Spleen (tissue), 11 donors: ENCODE results near the gene PXK. TPM values are rescaled to one million over a fixed set of nuclear protein-coding genes. Genes with fewer than 3 reads are reported as not detected.

Experiments used
- DNase-seq: peaks from one replicate; pipeline ENCODE4 v3.0.0-alpha.2; 2020
- H3K27ac ChIP-seq, 8 donors: fragments of 200-600 bp; sonication (generic) in 7 of 8; 1 replicate in 4 of 8; 2 replicates in 4 of 8; pipeline versions ENCODE4 v1.5.0 to v1.8.0; 2016 to 2021; ENCODE audit warnings: inconsistent platforms in 4 of 8, mild to moderate bottlenecking in 4 of 8, moderate library complexity in 1 of 8
- H3K27me3 ChIP-seq, 7 donors: fragments of 200-600 bp; sonication (generic) in 6 of 7; replicated peaks in 1 of 7; 1 replicate in 4 of 7; 2 replicates in 3 of 7; pipeline versions ENCODE4 v1.5.0 to v1.8.0; 2016 to 2021; ENCODE audit warnings: inconsistent platforms in 3 of 7, mild to moderate bottlenecking in 1 of 7
- H3K36me3 ChIP-seq, 6 donors: fragments of 200-600 bp; sonication (generic) in 5 of 6; 1 replicate in 4 of 6; 2 replicates in 2 of 6; pipeline versions ENCODE4 v1.5.0 to v1.8.0; 2016 to 2021; ENCODE audit warnings: inconsistent platforms in 2 of 6
- H3K4me1 ChIP-seq, 6 donors: fragments of 200-600 bp; sonication (generic) in 5 of 6; 1 replicate in 3 of 6; 2 replicates in 3 of 6; pipeline versions ENCODE4 v1.5.0 to v1.8.0; 2016 to 2021; ENCODE audit warnings: inconsistent platforms in 3 of 6
- H3K4me3 ChIP-seq, 8 donors: fragments of 200-600 bp; sonication (generic) in 7 of 8; 1 replicate in 4 of 8; 2 replicates in 4 of 8; pipeline versions ENCODE4 v1.5.0 to v1.8.0; 2016 to 2021; ENCODE audit warnings: inconsistent platforms in 4 of 8, mild to moderate bottlenecking in 4 of 8, moderate library complexity in 2 of 8
- H3K9me3 ChIP-seq, 8 donors: fragments of 200-600 bp; sonication (generic) in 7 of 8; 1 replicate in 4 of 8; 2 replicates in 4 of 8; pipeline versions ENCODE4 v1.5.0 to v1.8.0; 2016 to 2021; ENCODE audit warnings: inconsistent platforms in 4 of 8
- CTCF ChIP-seq, 11 experiments: fragments of 200-600 bp in 7 of 11; fragments of 450-650 bp in 4 of 11; sonication (generic) in 4 of 11; IDR thresholded peaks in 8 of 11; conservative IDR thresholded peaks in 3 of 11; 1 replicate in 7 of 11; 2 replicates in 4 of 11; pipeline versions ENCODE4 v1.4.0 to v1.8.0; 2016 to 2021; ENCODE audit warnings: antibody characterized with exemption in 11 of 11, inconsistent platforms in 4 of 11, mild to moderate bottlenecking in 1 of 11
- POLR2A ChIP-seq, 3 donors: fragments of 450-650 bp; IDR thresholded peaks; one replicate each; pipeline ENCODE4 v1.5.1; 2017; ENCODE audit warnings: antibody characterized with exemption in 3 of 3, mild to moderate bottlenecking in 1 of 3
- POLR2AphosphoS5 ChIP-seq, 3 donors: sonication (generic); formaldehyde crosslinking; IDR thresholded peaks; one replicate each; pipeline ENCODE4 v1.5.1; 2017; ENCODE audit warnings: antibody characterized with exemption in 3 of 3
- WGBS, 5 donors: extraction: QIAGEN DNeasy Blood & Tissue Kit in 3 of 5; methylation state at CpG; one replicate each; pipeline versions ENCODE4 v1.1.5 to v1.1.7; 2013 to 2018; 5-methylcytosine and 5-hydroxymethylcytosine counted together
- intact Hi-C: fragments of 100-400 bp; cut with DNase I; formaldehyde crosslinking; loops from one replicate; pipeline ENCODE4 v1.15.0; 2023; ENCODE audit warnings: low total_unique reads
- polyA plus RNA-seq, 3 donors: library from polyadenylated mRNA; stranded (reverse); fragments of 200-250 nt; gene quantifications; one replicate each; pipeline ENCODE4 v1.2.1, GENCODE V29; 2013
- total RNA-seq, 7 donors: library from RNA; depleted of rRNA in 3 of 7; stranded (reverse); fragments of >200 nt in 3 of 7; fragmentation: NEBNext Ultra II Directional in 4 of 7; extraction: Animal tissue kit (Norgen Biotek cat#: 25700) in 4 of 7; gene quantifications; one replicate each; pipeline versions ENCODE4 v1.1.0 to v1.2.1, GENCODE V29; 2016 to 2021
- donor health status: healthy with polysubstance abuse.
- donor health status: DM: no; HTN: no; CAD: no; lungs with moderate emphysema.
- donor health status: DM: no; HTN: no; CAD: no.
- donor health status: Bipolar disorder and iron deficiency.
- donor health status: healthy.
- donor health status: DM: no; HTN: no; CAD: no.
- donor health status: DM: yes; HTN: yes; CAD: no.

The PXK gene
- total and polyA plus RNA-seq, 10 donors = 19.3 to 80.9 (median 49.7) TPM

GRCh38 chr3:58293516-58293915, 39.2 kb upstream of the PXK start:
- Histone ChIP-seq H3K4me3 (no peak overlapping the region), H3K27ac (no peak overlapping the region), H3K9me3 (peaks cover 0 to 10% (median 0%) of the 10 kb centered on the region in 8 donors), H3K27me3 (no peaks in the 10 kb centered on the region), H3K4me1 (peaks cover 0 to 22% (median 0%) of the 10 kb centered on the region in 6 donors), H3K36me3 (peaks cover 0 to 53% (median 19%) of the 10 kb centered on the region in 6 donors)
- TF ChIP-seq POLR2A (IDR thresholded peaks at IDR 0.05) = no peak
- no peak for TF ChIP-seq CTCF (IDR thresholded peaks at IDR 0.05 in 8 of 11, conservative IDR thresholded peaks at IDR 0.05 in 3 of 11)
- no peak for TF ChIP-seq POLR2AphosphoS5 (IDR thresholded peaks at IDR 0.05)
- no peak for DNase-seq
- WGBS, 5 donors = 81 to 90% (median 85%) methylated on average over 9 of the region's 9 CpGs
- intact Hi-C loops = loop anchor here (10.0 kb wide), 1 partner anchor 49 kb away; no protein-coding TSS in a partner anchor

GRCh38 chr3:58296269-58296668, 36.4 kb upstream of the PXK start:
- peaks cover 0 to 36% (median 5%) of the 10 kb centered on the region in 6 donors for H3K4me1 ChIP-seq
- 66 to 82% (median 79%) methylated on average over 2 to 5 of the region's 5 CpGs for WGBS, 5 donors
- peaks cover 0 to 4% (median 0%) of the 10 kb centered on the region in 7 donors for H3K27me3 ChIP-seq
- DNase-seq = no peak
- H3K4me3 ChIP-seq = no peak overlapping the region
- H3K27ac ChIP-seq = peak overlapping the region in 3 of 8 donors; percentile 8 to 24 (median 15)
- H3K9me3 ChIP-seq = peaks cover 0 to 11% (median 4%) of the 10 kb centered on the region in 8 donors
- peaks cover 0 to 43% (median 16%) of the 10 kb centered on the region in 6 donors for H3K36me3 ChIP-seq
- intact Hi-C loops = loop anchor here (10.0 kb wide), 1 partner anchor 51 kb away; no protein-coding TSS in a partner anchor
- TF ChIP-seq POLR2A (IDR thresholded peaks at IDR 0.05) (no peak), POLR2AphosphoS5 (IDR thresholded peaks at IDR 0.05) (peak in 1 of 3 donors; percentile 12)

- Histone ChIP-seq H3K27ac (peak overlapping the region in 3 of 8 donors; percentile 8 to 24 (median 15)), H3K36me3 (peaks cover 0 to 37% (median 16%) of the 10 kb centered on the region in 6 donors), H3K4me1 (peaks cover 0 to 36% (median 5%) of the 10 kb centered on the region in 6 donors), H3K9me3 (peaks cover 0 to 17% (median 10%) of the 10 kb centered on the region in 8 donors), H3K4me3 (no peak overlapping the region), H3K27me3 (peaks cover 0 to 5% (median 0%) of the 10 kb centered on the region in 7 donors)
- DNase-seq = no peak
- WGBS, 5 donors = 68 to 81% (median 70%) methylated on average over 6 of the region's 6 CpGs
- intact Hi-C loops = loop anchor here (10.0 kb wide), 1 partner anchor 52 kb away; no protein-coding TSS in a partner anchor
- TF ChIP-seq POLR2AphosphoS5 (IDR thresholded peaks at IDR 0.05) (peak in 1 of 3 donors; percentile 1), CTCF (IDR thresholded peaks at IDR 0.05 in 8 of 11, conservative IDR thresholded peaks at IDR 0.05 in 3 of 11) (no peak), POLR2A (IDR thresholded peaks at IDR 0.05) (no peak)
Measured at GRCh38 chr3:58296843-58297242, 35.8 kb upstream of the PXK start.

GRCh38 chr3:58298190-58298589, 34.5 kb upstream of the PXK start:
- H3K27me3 ChIP-seq = peaks cover 0 to 5% (median 0%) of the 10 kb centered on the region in 7 donors
- TF ChIP-seq POLR2A (IDR thresholded peaks at IDR 0.05) = no peak
- TF ChIP-seq POLR2AphosphoS5 (IDR thresholded peaks at IDR 0.05) = peak in 1 of 3 donors; percentile 15
- H3K4me1 ChIP-seq = peaks cover 0 to 36% (median 5%) of the 10 kb centered on the region in 6 donors
- WGBS, 5 donors = 69 to 87% (median 71%) methylated on average over 3 of the region's 3 CpGs
- H3K4me3 ChIP-seq = no peak overlapping the region
- H3K27ac ChIP-seq = no peak overlapping the region
- intact Hi-C loops = loop anchor here (10.0 kb wide), 1 partner anchor 53 kb away; no protein-coding TSS in a partner anchor
- peaks cover 0 to 22% (median 15%) of the 10 kb centered on the region in 8 donors for H3K9me3 ChIP-seq
- H3K36me3 ChIP-seq = peaks cover 0 to 23% (median 14%) of the 10 kb centered on the region in 6 donors
- no peak for DNase-seq

GRCh38 chr3:58299075-58299474, 33.6 kb upstream of the PXK start:
- Histone ChIP-seq H3K4me3 (no peak overlapping the region), H3K27me3 (peaks cover 0 to 5% (median 0%) of the 10 kb centered on the region in 7 donors), H3K4me1 (peaks cover 0 to 36% (median 5%) of the 10 kb centered on the region in 6 donors), H3K9me3 (peaks cover 0 to 22% (median 15%) of the 10 kb centered on the region in 8 donors), H3K27ac (no peak overlapping the region), H3K36me3 (peaks cover 0 to 15% (median 7%) of the 10 kb centered on the region in 6 donors)
- WGBS, 5 donors = 56 to 82% (median 71%) methylated on average over 2 of the region's 2 CpGs
- TF ChIP-seq CTCF (IDR thresholded peaks at IDR 0.05 in 8 of 11, conservative IDR thresholded peaks at IDR 0.05 in 3 of 11) = no peak
- TF ChIP-seq POLR2AphosphoS5 (IDR thresholded peaks at IDR 0.05) = no peak
- TF ChIP-seq POLR2A (IDR thresholded peaks at IDR 0.05) = no peak
- DNase-seq = no peak
- intact Hi-C loops = loop anchor here (10.0 kb wide), 1 partner anchor 54 kb away; no protein-coding TSS in a partner anchor
